GM23338 (cell line): ENCODE measurements around the gene GGNBP2.

Source experiments
- CTCF ChIP-seq, 2 experiments: fragments of 200-600 bp in 1 of 2; sonication (generic) in 1 of 2; conservative IDR thresholded peaks; 2 replicates each; pipeline versions ENCODE4 v1.5.1 to v1.6.1; 2016 to 2017; ENCODE audit warnings: antibody characterized with exemption in 2 of 2, low read depth in 2 of 2, mild to moderate bottlenecking in 2 of 2, moderate library complexity in 1 of 2
- EZH2 ChIP-seq: fragments of 200-600 bp; sonication (generic); IDR thresholded peaks from one replicate; pipeline ENCODE4 v1.8.0; 2017; ENCODE audit warnings: antibody characterized with exemption, mild to moderate bottlenecking, low read depth; ENCODE audit not compliant: unreplicated experiment

- TF ChIP-seq EZH2 (no peak), CTCF (conservative IDR thresholded peaks at IDR 0.05; ENCODE audit: low read depth in 2 of 2) (no peak)
Observed at GRCh38 chr17:36590082-36590481, 45.4 kb downstream of the GGNBP2 start.
